Stimulated activated CD4-positive, alpha-beta T cell treated with anti-CD3 and anti-CD28 coated beads, Interleukin-2, amount 100 ng/mL, for 48 hours (primary cell): ENCODE results near the gene CTDP1.

Experiments used
- DNase-seq, 2 donors: peaks; one replicate each; pipeline ENCODE4 v3.0.0-alpha.2; 2020

Gene CTDP1

DNA sequence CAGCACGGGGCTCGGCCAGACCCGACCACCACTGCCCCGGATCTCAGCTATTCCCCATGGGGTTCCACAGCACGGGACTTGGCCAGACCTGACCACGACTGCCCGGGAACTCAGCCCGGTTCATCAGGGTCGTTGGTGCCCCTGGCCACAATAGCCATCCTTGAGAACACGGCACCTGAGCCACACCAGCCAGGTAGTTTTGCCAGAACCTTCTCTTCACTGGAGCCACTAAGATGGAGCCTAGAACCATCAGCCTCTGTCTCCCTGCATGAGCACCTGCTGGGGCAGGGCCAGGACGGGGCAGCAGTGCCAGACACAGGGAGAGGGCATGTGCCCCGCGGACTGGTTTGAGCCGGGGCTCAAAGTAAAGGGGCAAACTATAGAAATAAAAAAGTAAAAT, 106.7 kb downstream of the CTDP1 start:
- DNase-seq: no peak

DNA sequence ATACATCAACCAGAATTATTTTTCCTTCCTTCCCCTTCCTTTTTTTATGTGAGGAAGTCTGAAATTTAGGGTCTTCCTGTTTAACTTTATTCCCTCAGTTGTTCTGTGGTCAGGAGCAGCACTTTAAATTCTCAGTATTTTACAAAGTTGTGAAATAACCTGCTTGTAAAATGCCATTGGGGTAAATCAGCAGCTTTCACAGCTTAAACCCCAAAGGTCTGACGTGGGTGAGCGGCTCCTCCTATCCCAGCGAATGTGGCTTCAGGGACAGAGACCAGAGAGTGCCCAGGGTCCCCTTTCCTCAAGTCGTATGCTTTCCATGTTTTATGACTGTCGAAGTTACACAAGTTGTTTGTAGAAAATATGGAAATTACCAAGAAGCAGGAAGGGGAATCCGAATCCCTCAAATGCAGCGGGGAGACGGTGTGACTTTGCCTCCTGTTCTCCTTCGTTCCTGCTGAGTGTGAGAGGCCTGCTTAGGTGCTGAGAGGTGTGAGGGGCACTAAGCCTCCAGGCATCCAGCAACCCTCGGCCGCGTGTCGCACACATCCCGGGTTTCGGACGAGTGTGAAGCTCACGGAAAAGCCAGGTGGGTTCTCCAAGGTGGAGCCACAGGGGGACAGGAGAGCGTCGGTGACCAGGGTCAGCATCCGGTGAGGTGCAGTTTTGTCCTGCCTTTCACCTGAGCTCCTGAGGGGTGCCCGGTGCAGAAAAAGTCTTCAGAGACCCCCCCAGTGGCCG, 107.4 kb downstream of the CTDP1 start:
- no peak for DNase-seq

DNA sequence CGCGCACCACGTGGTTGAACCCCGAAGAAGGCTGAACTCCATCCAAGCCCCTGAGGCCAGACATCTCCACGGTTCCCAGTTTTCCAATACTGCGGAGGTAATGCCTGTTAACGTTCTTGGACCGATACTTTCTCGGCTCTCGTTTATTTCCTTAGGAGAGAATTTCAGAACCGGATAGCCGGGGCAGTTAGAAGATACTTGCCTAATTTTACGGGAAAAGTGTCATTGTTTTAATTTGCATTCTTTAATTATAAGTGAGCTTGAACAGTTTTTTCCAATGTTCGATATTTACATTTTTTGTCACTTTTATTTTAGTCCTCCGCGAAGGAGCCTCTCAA, 107.9 kb downstream of the CTDP1 start:
- no peak for DNase-seq

- no peak for DNase-seq
These were observed 108.5 kb downstream of the CTDP1 start for GRCh38 chr18:79787865-79788733.

- DNase-seq: no peak
These were observed 109.1 kb downstream of the CTDP1 start for GRCh38 chr18:79788734-79789085.

DNA sequence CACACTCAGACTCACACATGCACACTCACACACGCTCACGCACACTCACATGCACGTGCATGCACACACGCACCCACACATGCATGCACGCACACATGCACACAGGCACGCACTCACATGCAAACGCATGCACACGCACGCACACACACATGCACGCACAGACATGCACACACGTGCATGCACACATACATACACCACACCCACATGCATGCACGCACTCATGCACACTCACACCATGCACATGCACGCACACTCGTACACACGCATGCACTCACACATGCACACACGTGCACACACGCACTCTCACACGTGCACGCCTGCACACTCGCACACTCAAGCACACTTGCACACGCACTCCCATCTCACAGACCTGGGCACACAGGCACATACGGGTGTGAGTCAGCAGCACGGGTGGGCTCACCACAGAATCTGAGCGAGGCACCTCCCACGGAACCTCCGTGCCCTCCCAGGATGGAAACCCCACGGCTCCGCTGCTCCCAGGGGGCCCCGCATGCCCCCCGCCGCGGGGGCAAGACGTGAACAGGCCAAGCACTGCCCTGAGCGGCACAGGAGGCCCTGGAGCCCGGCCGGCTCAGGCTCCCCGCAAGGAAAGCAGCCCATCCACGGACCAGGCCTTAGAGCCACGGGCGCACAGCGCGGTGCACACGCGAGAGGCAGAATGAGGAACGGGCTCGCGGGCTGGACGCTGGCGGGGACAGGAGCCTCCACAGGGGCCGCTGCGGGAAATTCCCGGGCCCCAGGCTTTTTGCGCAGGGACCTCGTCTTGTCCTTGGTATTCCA, 109.7 kb downstream of the CTDP1 start:
- no peak for DNase-seq

GRCh38 chr18:79789901-79790890, 110.6 kb downstream of the CTDP1 start:
- DNase-seq: no peak

DNA sequence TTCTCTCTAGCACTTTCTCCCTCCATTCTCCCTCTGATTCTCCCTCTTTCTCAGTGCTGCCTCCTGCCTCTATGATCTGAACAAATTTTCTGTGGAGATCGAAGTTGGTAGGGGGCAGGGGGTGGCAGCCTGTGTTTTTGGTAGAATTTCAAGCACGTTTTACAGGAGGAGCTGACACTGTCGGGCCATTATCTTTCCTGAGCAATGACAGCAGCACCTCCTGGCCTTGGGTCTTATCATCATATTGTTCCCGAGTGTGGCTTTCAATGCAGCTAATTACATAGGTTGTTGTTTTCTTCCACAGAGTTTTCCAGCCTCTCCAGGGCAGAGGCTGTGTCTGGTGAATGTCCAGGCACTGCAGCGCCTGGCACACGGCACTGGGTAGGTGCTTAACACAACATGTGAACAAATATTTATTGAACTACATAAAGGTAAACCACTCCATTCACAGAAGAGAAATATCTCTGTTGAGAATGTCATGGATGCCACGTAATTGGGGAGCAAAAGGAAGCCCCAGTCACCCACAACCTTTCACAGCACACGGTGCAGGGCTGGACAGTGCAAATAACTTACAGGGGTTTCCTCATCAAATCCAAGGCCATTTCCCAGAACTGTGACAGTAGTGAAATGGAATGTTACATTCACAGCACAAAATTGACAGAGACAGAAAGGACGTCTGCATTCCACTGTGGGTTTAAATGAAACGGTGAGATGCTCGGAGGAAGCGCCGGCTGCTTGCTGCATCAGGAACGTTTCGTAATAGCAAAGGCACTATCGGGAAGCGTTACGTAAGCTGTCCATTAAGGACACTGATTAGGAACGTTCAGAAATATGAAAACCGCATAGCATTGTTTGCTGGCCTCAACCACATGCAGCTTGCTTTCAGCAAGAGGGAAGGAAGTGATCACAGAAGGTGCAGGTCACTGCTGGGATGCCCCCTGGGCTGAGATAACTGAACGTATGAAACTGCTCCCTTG, 111.7 kb downstream of the CTDP1 start:
- no peak for DNase-seq

DNA sequence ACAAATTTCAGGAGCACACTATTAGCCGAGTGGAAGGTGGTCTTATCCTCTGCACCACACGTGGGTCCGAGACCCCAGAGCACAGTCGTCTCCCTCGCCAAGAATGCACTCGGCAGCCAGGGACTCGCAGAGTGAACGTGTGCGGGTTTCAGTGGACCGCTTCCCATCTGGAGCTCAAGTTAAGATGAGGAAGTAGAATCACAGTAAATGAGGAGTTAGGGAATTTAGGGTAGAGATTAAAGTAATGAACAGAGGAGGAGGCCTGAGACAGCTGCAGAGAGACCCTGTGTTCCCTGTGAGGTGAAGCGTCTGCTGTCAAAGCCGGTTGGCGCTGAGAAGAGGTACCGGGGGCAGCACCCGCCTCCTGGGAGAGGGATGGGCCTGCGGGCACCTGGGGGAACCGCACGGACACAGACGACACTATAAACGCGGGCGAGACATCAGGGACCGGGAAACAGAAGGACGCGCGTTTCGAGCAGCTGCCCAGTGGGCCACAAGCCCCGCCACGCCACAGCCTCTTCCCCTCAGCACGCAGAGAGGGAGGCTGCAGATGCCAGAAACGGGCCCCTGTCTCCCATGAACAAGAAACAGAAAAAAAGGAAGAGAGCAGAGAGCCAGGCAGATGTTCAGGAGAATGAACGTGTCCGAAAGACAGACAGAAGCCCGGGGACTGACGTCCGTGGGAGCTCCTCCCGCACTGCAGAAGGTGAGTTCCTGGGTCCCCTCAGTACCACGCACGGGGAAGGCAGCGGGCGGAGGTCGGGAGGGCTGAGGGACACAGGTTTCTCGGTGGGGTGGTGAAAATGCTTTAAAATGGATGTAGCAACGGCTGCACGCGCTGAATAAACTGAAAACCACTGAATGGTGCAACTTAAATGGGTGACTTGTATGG, 112.7 kb downstream of the CTDP1 start:
- DNase-seq: no peak

DNA sequence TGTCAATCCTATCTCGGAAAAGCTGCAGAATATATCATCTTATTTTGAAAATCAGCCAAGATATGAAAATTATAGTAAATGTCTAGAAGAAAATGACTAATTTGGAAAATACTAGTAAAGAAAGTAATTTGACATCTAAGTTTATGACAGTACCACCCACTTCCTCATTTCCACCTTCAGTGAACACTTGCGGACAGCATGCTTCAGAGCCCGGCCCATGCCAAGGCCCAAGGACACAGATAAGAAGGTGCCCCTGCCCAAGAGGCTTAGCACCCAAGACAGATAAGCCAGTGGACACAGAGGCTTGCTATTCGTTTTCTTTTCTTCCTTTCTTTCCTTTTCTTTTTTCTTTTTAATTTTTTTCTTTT, 113.4 kb downstream of the CTDP1 start:
- no peak for DNase-seq

DNA sequence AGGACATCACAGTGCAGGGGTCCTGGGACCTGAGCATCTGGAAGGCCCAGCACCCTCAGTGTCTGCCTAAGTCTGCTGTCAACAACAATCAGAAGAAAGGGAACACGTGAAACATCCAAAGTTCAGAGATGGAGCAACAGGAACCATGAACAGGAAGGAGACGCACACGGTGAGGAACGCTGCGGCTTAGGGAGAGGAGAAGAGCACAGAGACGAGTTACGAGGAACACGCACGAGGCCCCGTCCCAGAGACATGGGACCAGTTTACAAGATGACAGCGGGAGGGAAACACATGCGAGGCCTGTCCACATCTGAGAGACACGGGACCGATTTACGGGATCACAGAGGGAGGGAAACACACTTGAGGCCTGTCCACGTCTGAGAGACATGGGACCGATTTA, 115.2 kb downstream of the CTDP1 start:
- DNase-seq: no peak

DNA sequence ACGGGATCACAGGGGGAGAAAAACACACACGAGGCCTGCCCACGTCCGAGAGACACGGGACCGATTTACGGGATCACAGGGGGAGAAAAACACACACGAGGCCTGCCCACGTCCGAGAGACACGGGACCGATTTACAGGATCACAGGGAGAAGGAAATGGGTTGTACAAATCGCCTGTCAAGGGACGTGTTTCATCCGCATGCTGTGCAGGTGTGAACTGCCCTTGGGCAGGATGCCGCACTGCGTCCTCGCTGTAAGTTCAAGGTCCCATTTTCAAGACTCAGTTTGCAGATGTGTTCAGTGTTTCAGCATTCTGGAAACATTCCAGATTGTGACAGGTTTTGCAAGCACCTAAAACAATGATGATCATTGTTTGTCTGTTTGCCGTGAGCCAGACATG, 115.8 kb downstream of the CTDP1 start:
- no peak for DNase-seq

GRCh38 chr18:79796016-79796415, 116.4 kb downstream of the CTDP1 start:
- DNase-seq: no peak

DNA sequence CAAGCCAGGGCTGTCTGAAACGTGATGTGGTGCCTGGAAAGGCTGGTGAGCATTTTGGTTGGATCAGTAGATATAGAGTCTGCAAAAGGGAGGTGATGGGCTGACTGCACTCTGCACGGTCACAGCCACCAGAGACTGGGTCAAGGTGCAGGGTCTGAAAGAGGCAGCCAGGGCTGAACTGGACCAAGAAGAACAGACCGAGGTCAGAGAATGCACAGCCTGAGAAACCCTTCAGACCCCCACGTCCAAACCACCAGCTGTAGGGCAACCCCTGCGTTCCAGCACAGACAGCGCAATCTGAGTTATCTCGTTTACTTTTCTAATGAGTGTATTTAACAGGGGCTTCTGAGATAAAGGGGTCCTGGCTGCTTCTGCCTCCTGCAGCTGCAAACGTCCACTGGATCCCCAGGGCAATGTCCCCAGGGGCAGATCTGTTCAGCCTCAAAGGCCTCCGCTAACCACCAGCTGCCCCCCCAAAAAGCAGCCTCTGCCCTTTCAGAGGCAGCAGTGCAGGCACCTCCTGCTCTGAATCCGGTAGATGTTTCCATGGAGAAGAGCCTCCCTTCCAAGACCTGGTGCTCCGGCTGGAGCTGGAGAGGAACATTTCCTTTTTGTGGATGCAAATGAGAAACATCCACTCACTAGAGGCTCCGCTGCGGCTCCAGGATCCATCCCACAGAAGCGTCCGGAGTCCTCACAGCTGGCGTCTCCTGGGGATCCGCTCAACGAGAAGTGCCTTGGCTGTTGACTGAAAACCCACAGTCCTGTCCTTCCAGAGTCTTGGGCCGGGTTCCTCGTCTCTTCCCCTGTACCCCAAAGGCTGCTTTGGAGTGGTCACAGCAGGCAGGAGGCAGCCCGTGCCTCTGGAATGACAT, 117.2 kb downstream of the CTDP1 start:
- no peak for DNase-seq

- DNase-seq: no peak
These were observed 118.1 kb downstream of the CTDP1 start, which contains the start of gene KCNG2 for GRCh38 chr18:79797518-79798345. TSS of gene KCNG2 (plus strand) at chr18:79797938. CDS start at chr18:79863668, 65,730 bp downstream.

- DNase-seq: no peak
These were observed 118.9 kb downstream of the CTDP1 start for GRCh38 chr18:79798346-79798998.

- DNase-seq: no peak
These were observed 119.4 kb downstream of the CTDP1 start for GRCh38 chr18:79798999-79799370.
